ENCODE results near the gene GNA12.

- no peak for TF ChIP-seq CTCF (IDR thresholded peaks at IDR 0.05; ENCODE audit: low read length)
- TF ChIP-seq EZH2 (optimal IDR thresholded peaks at IDR 0.05; ENCODE audit: low read depth, low read length) = no peak
Observed at GRCh38 chr7:2832461-2832860, 11.6 kb downstream of the GNA12 start.

Measured in MM.1S (cell line).